ENCODE measurements around the gene SLC39A7. TPM values are rescaled to one million over a fixed set of nuclear protein-coding genes. Genes with fewer than 3 reads are reported as not detected.
A peak's percentile ranks its signal among the peaks of the same experiment; 100 is the strongest.

SLC39A7 gene
- total and polyA plus RNA-seq, 2 experiments from 2014 or later: 26.9 to 126 TPM

- Histone ChIP-seq H3K9me2 (ENCODE audit: insufficient read depth) (no peaks in the 10 kb centered on the region), H3F3A (ENCODE audit: insufficient read depth) (no peaks in the 10 kb centered on the region), H4K20me1 (ENCODE audit: insufficient read depth) (no peaks in the 10 kb centered on the region), H3K79me2 (ENCODE audit: insufficient read depth) (no peaks in the 10 kb centered on the region), H2AFZ (no peak overlapping the region), H3K4me2 (ENCODE audit: unreplicated experiment) (no peak overlapping the region), H3K4me3 (no peak overlapping the region), H3K36me3 (ENCODE audit: low read depth) (no peaks in the 10 kb centered on the region), H3K9me3 (ENCODE audit: low read depth) (no peaks in the 10 kb centered on the region), H3K9ac (no peak overlapping the region), H3K27ac (no peak overlapping the region), H3K27me3 (replicated peaks; ENCODE audit: insufficient read depth) (no peaks in the 10 kb centered on the region), H3K4me1 (ENCODE audit: insufficient read depth) (no peaks in the 10 kb centered on the region)
- TF ChIP-seq EZH2 (IDR thresholded peaks at IDR 0.05; ENCODE audit: insufficient read depth, poor library complexity, severe bottlenecking) (no peak), EZH2phosphoT487 (IDR thresholded peaks at IDR 0.05; ENCODE audit: insufficient read depth, low read depth) (no peak)
- in situ Hi-C loops (cut with MboI): no loop called here
- DNase-seq: no peak
- 54 to 58% methylated on average over 3 to 5 of the region's 5 CpGs for WGBS, 2 experiments (ENCODE audit: low coverage in 1 of 2, low lambda C conversion rate in 2 of 2, missing lambda C conversion rate in 2 of 2)
These were observed 32.0 kb upstream of the SLC39A7 start for GRCh38 chr6:33168639-33169038.

DNA sequence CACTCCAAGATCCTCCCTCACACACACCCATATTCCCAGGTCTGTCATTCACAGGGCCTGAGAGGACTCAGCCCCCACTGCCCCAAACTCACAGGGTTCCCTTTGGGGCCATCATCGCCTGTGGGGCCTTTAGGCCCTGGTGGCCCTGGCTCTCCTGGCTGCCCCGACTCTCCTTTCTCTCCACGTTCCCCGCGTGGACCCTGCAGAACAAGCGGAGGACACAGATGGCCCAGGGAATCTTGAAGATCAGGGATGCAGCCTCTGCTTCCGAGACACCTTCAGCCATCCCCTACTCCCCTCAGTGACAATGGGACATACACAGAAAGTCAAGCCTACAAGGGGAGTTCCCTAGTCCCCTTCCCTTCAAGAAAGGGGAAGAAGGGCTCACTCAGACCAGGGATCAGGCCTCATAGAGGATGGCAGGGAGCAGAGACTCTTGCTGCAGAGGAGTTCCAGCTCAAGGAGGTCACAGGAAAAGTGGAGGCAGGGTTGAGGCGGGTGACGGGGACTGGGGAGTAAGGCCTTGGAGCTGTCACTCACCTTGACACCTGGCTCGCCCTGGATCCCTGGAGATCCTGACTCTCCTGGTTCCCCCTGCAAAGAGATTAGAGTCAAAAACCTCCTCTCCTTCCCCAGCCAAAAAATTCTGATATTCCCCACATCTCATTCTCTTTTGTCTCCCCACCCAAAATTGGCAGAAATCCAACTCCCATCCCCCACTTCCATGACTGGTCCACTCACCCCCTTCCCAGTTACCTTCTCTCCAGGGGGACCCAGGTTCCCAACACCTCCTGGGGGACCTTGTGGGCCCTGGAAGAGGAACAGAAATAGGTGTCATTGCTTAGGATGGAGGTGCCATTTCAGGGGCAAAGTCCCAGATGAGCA is 31.1 kb upstream of the SLC39A7 start:
- 85 to 87% methylated on average over 10 of the region's 10 CpGs for WGBS, 2 experiments (ENCODE audit: low coverage in 1 of 2, low lambda C conversion rate in 2 of 2, missing lambda C conversion rate in 2 of 2)
- H3K4me3 ChIP-seq: no peak overlapping the region
- no peaks in the 10 kb centered on the region for H3K9me2 ChIP-seq (ENCODE audit: insufficient read depth)
- no peaks in the 10 kb centered on the region for H3F3A ChIP-seq (ENCODE audit: insufficient read depth)
- H2AFZ ChIP-seq: no peak overlapping the region
- H3K79me2 ChIP-seq (ENCODE audit: insufficient read depth): no peaks in the 10 kb centered on the region
- H3K4me2 ChIP-seq (ENCODE audit: unreplicated experiment): no peak overlapping the region
- no peaks in the 10 kb centered on the region for H3K9me3 ChIP-seq (ENCODE audit: low read depth)
- no peak for DNase-seq
- no peaks in the 10 kb centered on the region for H3K27me3 ChIP-seq (replicated peaks; ENCODE audit: insufficient read depth)
- H3K4me1 ChIP-seq (ENCODE audit: insufficient read depth): no peaks in the 10 kb centered on the region
- TF ChIP-seq EZH2 (IDR thresholded peaks at IDR 0.05; ENCODE audit: insufficient read depth, poor library complexity, severe bottlenecking) (no peak), EZH2phosphoT487 (IDR thresholded peaks at IDR 0.05; ENCODE audit: insufficient read depth, low read depth) (no peak)
- no peak overlapping the region for H3K9ac ChIP-seq
- in situ Hi-C loops (cut with MboI): no loop called here
- no peaks in the 10 kb centered on the region for H4K20me1 ChIP-seq (ENCODE audit: insufficient read depth)
- H3K36me3 ChIP-seq (ENCODE audit: low read depth): no peaks in the 10 kb centered on the region
- H3K27ac ChIP-seq: no peak overlapping the region

DNA sequence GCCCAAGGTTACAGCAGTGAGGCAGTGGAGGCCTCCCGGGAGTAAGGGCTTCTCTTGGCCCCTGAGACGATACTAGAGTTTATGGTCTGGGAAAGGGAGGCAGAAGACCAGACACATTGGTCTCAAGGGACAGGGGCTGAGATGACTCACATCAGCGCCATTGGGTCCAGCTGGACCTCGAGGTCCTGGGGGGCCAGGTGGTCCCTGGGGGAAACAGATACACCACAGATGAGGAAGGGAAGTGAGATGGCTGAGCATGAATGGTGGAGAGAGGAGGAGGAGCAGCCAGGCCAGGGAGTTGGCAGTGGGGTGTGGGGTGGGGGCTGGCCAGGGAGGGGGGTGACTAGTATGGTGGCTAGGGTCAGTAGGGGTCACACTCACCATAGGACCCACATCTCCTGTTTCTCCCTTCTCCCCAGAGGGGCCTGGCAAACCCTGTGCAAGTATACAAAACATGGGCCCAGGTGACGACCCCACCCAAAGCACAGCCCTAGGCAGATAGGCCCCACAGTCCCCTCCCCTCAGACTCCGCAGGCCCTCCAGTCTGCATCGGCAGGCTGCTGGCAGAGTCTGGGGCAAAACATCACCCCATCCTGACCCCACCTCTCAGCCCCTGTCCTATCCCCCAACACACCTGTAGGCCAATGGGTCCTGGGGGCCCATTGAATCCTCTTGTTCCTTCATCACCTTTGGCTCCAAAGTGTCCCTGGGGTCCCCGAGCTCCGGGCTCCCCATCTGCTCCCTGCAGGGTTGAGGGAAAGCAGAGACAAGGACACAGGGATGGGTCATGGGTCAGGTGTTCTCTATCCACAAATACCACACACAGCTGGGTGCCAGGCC is 30.3 kb upstream of the SLC39A7 start:
- Histone ChIP-seq H3F3A (ENCODE audit: insufficient read depth) (no peaks in the 10 kb centered on the region), H3K9ac (no peak overlapping the region), H3K4me2 (ENCODE audit: unreplicated experiment) (no peak overlapping the region), H3K9me2 (ENCODE audit: insufficient read depth) (no peaks in the 10 kb centered on the region), H3K36me3 (ENCODE audit: low read depth) (no peaks in the 10 kb centered on the region), H3K27ac (no peak overlapping the region), H2AFZ (no peak overlapping the region), H3K79me2 (ENCODE audit: insufficient read depth) (no peaks in the 10 kb centered on the region), H3K9me3 (ENCODE audit: low read depth) (no peaks in the 10 kb centered on the region), H3K4me1 (ENCODE audit: insufficient read depth) (no peaks in the 10 kb centered on the region), H3K27me3 (replicated peaks; ENCODE audit: insufficient read depth) (no peaks in the 10 kb centered on the region), H3K4me3 (no peak overlapping the region), H4K20me1 (ENCODE audit: insufficient read depth) (no peaks in the 10 kb centered on the region)
- in situ Hi-C loops (cut with MboI): no loop called here
- DNase-seq: peak; percentile 14
- no peak for TF ChIP-seq EZH2phosphoT487 (IDR thresholded peaks at IDR 0.05; ENCODE audit: insufficient read depth, low read depth)
- TF ChIP-seq EZH2 (IDR thresholded peaks at IDR 0.05; ENCODE audit: insufficient read depth, poor library complexity, severe bottlenecking): no peak
- 83 to 89% methylated on average over 7 to 9 of the region's 9 CpGs for WGBS, 2 experiments (ENCODE audit: low coverage in 1 of 2, low lambda C conversion rate in 2 of 2, missing lambda C conversion rate in 2 of 2)

GRCh38 chr6:33171016-33171879 is 29.4 kb upstream of the SLC39A7 start:
- Histone ChIP-seq H3K36me3 (ENCODE audit: low read depth) (no peaks in the 10 kb centered on the region), H3K27ac (no peak overlapping the region), H3K4me1 (ENCODE audit: insufficient read depth) (no peaks in the 10 kb centered on the region), H4K20me1 (ENCODE audit: insufficient read depth) (no peaks in the 10 kb centered on the region), H3K4me3 (no peak overlapping the region), H3K9ac (no peak overlapping the region), H3K4me2 (ENCODE audit: unreplicated experiment) (no peak overlapping the region), H3F3A (ENCODE audit: insufficient read depth) (no peaks in the 10 kb centered on the region), H3K27me3 (replicated peaks; ENCODE audit: insufficient read depth) (no peaks in the 10 kb centered on the region), H3K9me3 (ENCODE audit: low read depth) (no peaks in the 10 kb centered on the region), H3K9me2 (ENCODE audit: insufficient read depth) (no peaks in the 10 kb centered on the region), H2AFZ (no peak overlapping the region), H3K79me2 (ENCODE audit: insufficient read depth) (no peaks in the 10 kb centered on the region)
- no peak for DNase-seq
- TF ChIP-seq EZH2 (IDR thresholded peaks at IDR 0.05; ENCODE audit: insufficient read depth, poor library complexity, severe bottlenecking) (no peak), EZH2phosphoT487 (IDR thresholded peaks at IDR 0.05; ENCODE audit: insufficient read depth, low read depth) (no peak)
- WGBS, 2 experiments (ENCODE audit: low coverage in 1 of 2, low lambda C conversion rate in 2 of 2, missing lambda C conversion rate in 2 of 2): 71 to 75% methylated on average over 11 of the region's 11 CpGs
- in situ Hi-C loops (cut with MboI): no loop called here
